HK-2 (cell line): ENCODE data around the gene VPS50.

ENCODE experiments used
- DNase-seq: peaks from one replicate; pipeline ENCODE4 v3.0.0-alpha.2; 2018; ENCODE audit not compliant: unreplicated experiment

VPS50 gene

GRCh38 chr7:93409324-93409723 is 177.2 kb downstream of the VPS50 start:
- no peak for DNase-seq
